HepG2 (cell line): ENCODE data around the gene CMTM4. TPM values are rescaled to one million over a fixed set of nuclear protein-coding genes. Genes with fewer than 3 reads are reported as not detected.

Source experiments
- ATF3 ChIP-seq: sonication (generic); formaldehyde crosslinking; IDR thresholded peaks from 2 replicates; pipeline ENCODE4 v1.4.0; 2020; ENCODE audit warnings: missing genetic modification reagents
- FOXO1 ChIP-seq: sonication (generic); formaldehyde crosslinking; IDR thresholded peaks from 2 replicates; pipeline ENCODE4 v1.4.0; 2020; ENCODE audit warnings: missing genetic modification reagents
- HIVEP1 ChIP-seq: sonication (generic); formaldehyde crosslinking; IDR thresholded peaks from 2 replicates; pipeline ENCODE4 v1.4.0; 2020; ENCODE audit warnings: mild to moderate bottlenecking, missing genetic modification reagents
- HNF1A ChIP-seq, 2 experiments: sonication (generic) in 1 of 2; formaldehyde crosslinking in 1 of 2; IDR thresholded peaks; 2 replicates each; pipeline versions ENCODE4 v1.4.0 to v1.6.1; 2016 to 2020; ENCODE audit warnings: borderline replicate concordance in 1 of 2, low read depth in 1 of 2, mild to moderate bottlenecking in 1 of 2, missing genetic modification reagents in 1 of 2
- IRF1 ChIP-seq: sonication (generic); formaldehyde crosslinking; IDR thresholded peaks from 2 replicates; pipeline ENCODE4 v1.4.0; 2020; ENCODE audit warnings: low read depth, mild to moderate bottlenecking, missing genetic modification reagents
- KLF15 ChIP-seq: sonication (generic); formaldehyde crosslinking; IDR thresholded peaks from 2 replicates; pipeline ENCODE4 v1.8.1; 2023; ENCODE audit warnings: borderline replicate concordance, mild to moderate bottlenecking, inconsistent platforms, missing genetic modification reagents, mixed read lengths
- MXI1 ChIP-seq: IDR thresholded peaks from 3 replicates; pipeline ENCODE4 v1.6.1; 2012; ENCODE audit warnings: low read depth, low read length, inconsistent platforms, borderline replicate concordance
- PLRG1 ChIP-seq: fragments of 450-650 bp; conservative IDR thresholded peaks from 2 replicates; pipeline ENCODE4 v1.6.1; 2016
- RARG ChIP-seq: sonication (generic); formaldehyde crosslinking; IDR thresholded peaks from 2 replicates; pipeline ENCODE4 v1.4.0; 2020; ENCODE audit warnings: low read depth, mild to moderate bottlenecking, missing genetic modification reagents
- REXO4 ChIP-seq: sonication (generic); formaldehyde crosslinking; IDR thresholded peaks from 2 replicates; pipeline ENCODE4 v1.8.0; 2022; ENCODE audit warnings: missing genetic modification reagents, mild to moderate bottlenecking, borderline replicate concordance
- RNF2 ChIP-seq: fragments of 450-650 bp; conservative IDR thresholded peaks from 2 replicates; pipeline ENCODE4 v1.6.1; 2016; ENCODE audit warnings: low read depth
- SMYD3 ChIP-seq: sonication (generic); formaldehyde crosslinking; IDR thresholded peaks from 2 replicates; pipeline ENCODE4 v1.8.1; 2023; ENCODE audit warnings: mild to moderate bottlenecking, missing genetic modification reagents
- SYNCRIP ChIP-seq: fragments of 200-400 bp; formaldehyde crosslinking; IDR thresholded peaks from 2 replicates; pipeline ENCODE4 v1.6.1; 2018; ENCODE audit warnings: mild to moderate bottlenecking, low read depth, low read length; ENCODE audit not compliant: insufficient read depth
- ZNF12 ChIP-seq: sonication (generic); formaldehyde crosslinking; IDR thresholded peaks from 2 replicates; pipeline ENCODE4 v1.5.0; 2020; ENCODE audit warnings: missing genetic modification reagents
- ZNF160 ChIP-seq: sonication (generic); formaldehyde crosslinking; IDR thresholded peaks from 2 replicates; pipeline ENCODE4 v1.8.0; 2022; ENCODE audit warnings: mild to moderate bottlenecking, inconsistent platforms, missing genetic modification reagents
- ZNF256 ChIP-seq: sonication (generic); formaldehyde crosslinking; conservative IDR thresholded peaks from 2 replicates; pipeline ENCODE4 v1.4.0; 2020; ENCODE audit warnings: missing genetic modification reagents
- ZNF343 ChIP-seq: sonication (generic); formaldehyde crosslinking; IDR thresholded peaks from 2 replicates; pipeline ENCODE4 v1.4.0; 2020; ENCODE audit warnings: mild to moderate bottlenecking, missing genetic modification reagents
- ZNF546 ChIP-seq: sonication (generic); formaldehyde crosslinking; conservative IDR thresholded peaks from 2 replicates; pipeline ENCODE4 v1.8.1; 2023; ENCODE audit warnings: mild to moderate bottlenecking, missing genetic modification reagents
- polyA plus RNA-seq, 8 experiments: library from polyadenylated mRNA; depleted of rRNA in 3 of 8; stranded (reverse) in 7 of 8; unstranded in 1 of 8; fragments of >200 nt; fragmentation: Illumina TruSeq in 4 of 8; extraction: Trizol in 4 of 8; gene quantifications; 2 replicates each; pipeline versions ENCODE4 v1.2.1 to v1.2.3, GENCODE V29; 2011 to 2016; ENCODE audit warnings: low read depth in 4 of 8, missing spikeins in 1 of 8, mixed read lengths in 1 of 8; ENCODE audit not compliant: insufficient read depth in 1 of 8
- total RNA-seq, 5 experiments: library from RNA; depleted of rRNA; stranded (reverse); fragments of >200 nt; fragmentation: Illumina TruSeq; extraction: Trizol; gene quantifications; 2 replicates each; pipeline ENCODE4 v1.2.3, GENCODE V29; 2016; ENCODE audit warnings: low read depth in 1 of 5
- TF ChIP-seq, protein P1 (sequence below): sonication (generic); formaldehyde crosslinking; IDR thresholded peaks from 2 replicates; pipeline ENCODE4 v1.9.0; 2022; ENCODE audit warnings: missing genetic modification reagents, mild to moderate bottlenecking, borderline replicate concordance
- TF ChIP-seq, protein P2 (sequence below): sonication (generic); formaldehyde crosslinking; IDR thresholded peaks from 2 replicates; pipeline ENCODE4 v1.5.0; 2020; ENCODE audit warnings: missing genetic modification reagents

The CMTM4 gene
- total and polyA plus RNA-seq, 2 of the 13 experiments (the other 11 are each of a cell fraction or from before 2014, with no cell fraction given): 32.0 to 36.3 TPM

DNA sequence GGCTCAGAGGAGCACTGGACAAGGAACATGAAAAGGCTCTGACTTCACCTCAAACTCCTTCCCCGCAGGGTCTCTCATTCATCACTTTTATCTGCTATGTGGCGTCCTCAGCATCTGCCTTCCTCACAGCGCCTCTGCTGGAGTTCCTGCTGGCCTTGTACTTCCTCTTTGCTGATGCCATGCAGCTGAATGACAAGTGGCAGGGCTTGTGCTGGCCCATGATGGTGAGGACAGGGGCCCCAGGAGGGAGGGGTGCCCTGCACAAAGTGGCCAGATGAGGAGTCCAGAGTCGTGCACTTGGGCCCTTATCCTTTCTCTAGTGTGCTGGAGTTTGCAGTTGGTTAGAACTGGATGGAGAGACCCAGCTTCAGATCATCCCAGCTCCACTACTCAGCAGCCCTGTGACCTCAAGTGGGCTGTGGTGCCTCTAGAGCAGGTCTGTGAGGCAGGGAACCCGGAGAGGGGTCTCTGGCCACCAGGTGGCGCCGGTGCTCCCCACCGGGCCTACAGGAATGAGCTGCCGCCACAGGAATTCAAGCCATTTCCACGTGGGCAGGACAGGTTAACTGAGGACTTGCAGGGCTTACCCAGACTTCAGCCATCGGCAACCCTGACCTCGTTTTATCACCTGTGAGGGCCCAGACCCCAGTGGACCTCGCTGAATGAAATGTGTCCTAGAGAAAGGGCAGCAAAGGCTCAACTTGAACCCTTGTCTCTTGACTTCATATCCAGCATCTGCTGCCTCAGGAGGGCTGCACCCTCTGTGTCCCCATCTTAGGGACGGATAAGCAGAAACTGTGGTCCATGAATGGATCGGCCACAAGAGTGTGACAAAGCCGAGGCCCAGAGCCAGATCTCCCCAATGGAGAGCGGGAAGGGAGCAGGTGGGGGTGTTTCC, 88.1 kb downstream of the CMTM4 start (continued):
- peak; percentile 98; the same call in 2 of the 3 replicates for TF ChIP-seq MXI1
- no peak for TF ChIP-seq PLRG1
- TF ChIP-seq ATF3 (CRISPR knock-in tag): peak; percentile 47; the same call in 1 of the 2 replicates
- TF ChIP-seq HIVEP1 (CRISPR knock-in tag): peak; percentile 60; the same call in 1 of the 2 replicates
- TF ChIP-seq ZNF160: peak; percentile 69; the same call in 1 of the 2 replicates
- peak; percentile 61 for TF ChIP-seq ZNF12 (CRISPR knock-in tag)
- TF ChIP-seq RARG (CRISPR knock-in tag): no peak
- 0 out of 2 replicates have a peak, but pooled peaks have one; percentile 19 for TF ChIP-seq ZNF546 (CRISPR knock-in tag)
- TF ChIP-seq, protein P1, sequence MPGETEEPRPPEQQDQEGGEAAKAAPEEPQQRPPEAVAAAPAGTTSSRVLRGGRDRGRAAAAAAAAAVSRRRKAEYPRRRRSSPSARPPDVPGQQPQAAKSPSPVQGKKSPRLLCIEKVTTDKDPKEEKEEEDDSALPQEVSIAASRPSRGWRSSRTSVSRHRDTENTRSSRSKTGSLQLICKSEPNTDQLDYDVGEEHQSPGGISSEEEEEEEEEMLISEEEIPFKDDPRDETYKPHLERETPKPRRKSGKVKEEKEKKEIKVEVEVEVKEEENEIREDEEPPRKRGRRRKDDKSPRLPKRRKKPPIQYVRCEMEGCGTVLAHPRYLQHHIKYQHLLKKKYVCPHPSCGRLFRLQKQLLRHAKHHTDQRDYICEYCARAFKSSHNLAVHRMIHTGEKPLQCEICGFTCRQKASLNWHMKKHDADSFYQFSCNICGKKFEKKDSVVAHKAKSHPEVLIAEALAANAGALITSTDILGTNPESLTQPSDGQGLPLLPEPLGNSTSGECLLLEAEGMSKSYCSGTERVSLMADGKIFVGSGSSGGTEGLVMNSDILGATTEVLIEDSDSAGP (CRISPR knock-in tag): peak; percentile 70
- peak; percentile 89; the same call in 1 of the 2 replicates for TF ChIP-seq IRF1
- peak; percentile 78; the same call in 1 of the 2 replicates for TF ChIP-seq SMYD3 (CRISPR knock-in tag)
- no peak for TF ChIP-seq ZNF256 (CRISPR knock-in tag)
- TF ChIP-seq KLF15 (CRISPR knock-in tag): no peak; the same call in 1 of the 2 replicates
- TF ChIP-seq REXO4 (CRISPR knock-in tag): no peak
- no peak for TF ChIP-seq SYNCRIP
- TF ChIP-seq ZNF343 (CRISPR knock-in tag): 0 out of 2 replicates have a peak, but pooled peaks have one; percentile 87
- TF ChIP-seq, protein P2, sequence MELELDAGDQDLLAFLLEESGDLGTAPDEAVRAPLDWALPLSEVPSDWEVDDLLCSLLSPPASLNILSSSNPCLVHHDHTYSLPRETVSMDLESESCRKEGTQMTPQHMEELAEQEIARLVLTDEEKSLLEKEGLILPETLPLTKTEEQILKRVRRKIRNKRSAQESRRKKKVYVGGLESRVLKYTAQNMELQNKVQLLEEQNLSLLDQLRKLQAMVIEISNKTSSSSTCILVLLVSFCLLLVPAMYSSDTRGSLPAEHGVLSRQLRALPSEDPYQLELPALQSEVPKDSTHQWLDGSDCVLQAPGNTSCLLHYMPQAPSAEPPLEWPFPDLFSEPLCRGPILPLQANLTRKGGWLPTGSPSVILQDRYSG (CRISPR knock-in tag): 0 out of 2 replicates have a peak, but pooled peaks have one; percentile 82
- TF ChIP-seq FOXO1: peak; percentile 77
- TF ChIP-seq RNF2: peak; percentile 97
- no peak for TF ChIP-seq HNF1A (IDR thresholded peaks at IDR 0.05; ENCODE audit: low read depth)
- peak; percentile 46; the same call in 1 of the 2 replicates for TF ChIP-seq HNF1A (CRISPR knock-in tag; IDR thresholded peaks at IDR 0.05; ENCODE audit: borderline replicate concordance)
